Lung (tissue), 12 donors: Measurements from ENCODE around the gene CAMSAP2. TPM values are rescaled to one million over a fixed set of nuclear protein-coding genes. Genes with fewer than 3 reads are reported as not detected.

Source experiments
- ATAC-seq: fragments of 200-7000 bp; cut with Tn5 transposase; one replicate; pipeline ENCODE4 v1.9.1; 2020; ENCODE audit warnings: moderate number of reproducible peaks; ENCODE audit not compliant: insufficient read depth, low FRiP score
- DNase-seq, 3 donors: peaks; one replicate each; pipeline ENCODE4 v3.0.0-alpha.2; 2013 to 2017
- H3K27ac ChIP-seq, 2 donors: one replicate each; pipeline ENCODE4 v1.5.1; 2013; ENCODE audit warnings: mild to moderate bottlenecking in 2 of 2, moderate library complexity in 2 of 2, control low read depth in 1 of 2, inconsistent platforms in 1 of 2, low read depth in 1 of 2, low read length in 1 of 2
- H3K27me3 ChIP-seq, 3 donors: one replicate each; pipeline ENCODE4 v1.5.1; 2013; ENCODE audit warnings: low read length in 2 of 3; ENCODE audit not compliant: control insufficient read depth in 3 of 3, insufficient read depth in 3 of 3
- H3K36me3 ChIP-seq, 4 donors: one replicate each; pipeline ENCODE4 v1.5.1; 2013; ENCODE audit warnings: low read length in 4 of 4, mild to moderate bottlenecking in 1 of 4, moderate library complexity in 1 of 4; ENCODE audit not compliant: control insufficient read depth in 4 of 4, insufficient read depth in 4 of 4
- H3K4me1 ChIP-seq, 5 donors: one replicate each; pipeline ENCODE4 v1.5.1; 2013; ENCODE audit warnings: low read length in 5 of 5, mild to moderate bottlenecking in 2 of 5, moderate library complexity in 1 of 5; ENCODE audit not compliant: control insufficient read depth in 5 of 5, insufficient read depth in 5 of 5
- H3K4me3 ChIP-seq: one replicate; pipeline ENCODE4 v1.5.1; 2013; ENCODE audit warnings: mild to moderate bottlenecking, control low read depth, moderate library complexity
- H3K9ac ChIP-seq, 2 donors: one replicate each; pipeline ENCODE4 v1.5.1; 2013; ENCODE audit warnings: low read length in 2 of 2, control low read depth in 1 of 2; ENCODE audit not compliant: insufficient read depth in 1 of 2
- H3K9me3 ChIP-seq, 4 donors: one replicate each; pipeline ENCODE4 v1.5.1; 2013; ENCODE audit warnings: low read length in 3 of 4, mild to moderate bottlenecking in 1 of 4, moderate library complexity in 1 of 4; ENCODE audit not compliant: control insufficient read depth in 4 of 4, insufficient read depth in 3 of 4
- CTCF ChIP-seq: IDR thresholded peaks from 2 replicates; pipeline ENCODE4 v1.5.1; 2012; ENCODE audit warnings: mild to moderate bottlenecking; ENCODE audit errors: control extremely low read depth, extremely low read depth
- WGBS, 2 donors: extraction: QIAGEN DNeasy Blood & Tissue Kit; methylation state at CpG; one replicate each; pipeline ENCODE4 v1.1.7; 2013; 5-methylcytosine and 5-hydroxymethylcytosine counted together
- polyA plus RNA-seq, 2 donors: library from polyadenylated mRNA; stranded (reverse); fragments of 200-250 nt; gene quantifications; one replicate each; pipeline ENCODE4 v1.2.1, GENCODE V29; 2013
- total RNA-seq, 2 donors: library from RNA; depleted of rRNA in 1 of 2; stranded (reverse); fragments of >200 nt in 1 of 2; gene quantifications; one replicate each; pipeline ENCODE4 v1.2.1, GENCODE V29; 2014 to 2021
- donor health status: control.
- donor health status: control.
- donor health status: Bipolar disorder and iron deficiency.
- donor health status: healthy.
- donor health status: DM: yes; HTN: yes; CAD: no.

The CAMSAP2 gene
- total and polyA plus RNA-seq, 4 donors, result 8.0 to 51.8 (median 16.6) TPM

- DNase-seq (no peak), ATAC-seq (no peak)
- Histone ChIP-seq H3K9me3 (no peaks in the 10 kb centered on the region), H3K27ac (no peak overlapping the region), H3K36me3 (peaks cover 4 to 18% (median 9%) of the 10 kb centered on the region in 4 donors), H3K4me3 (no peak overlapping the region), H3K4me1 (peaks cover 0 to 8% (median 1%) of the 10 kb centered on the region in 5 donors), H3K9ac (no peak overlapping the region), H3K27me3 (no peaks in the 10 kb centered on the region)
- TF ChIP-seq CTCF, result no peak
- whole genome bisulfite sequencing, 2 donors, result 95 to 97% methylated on average over 5 of the region's 5 CpGs
Observed at GRCh38 chr1:200771625-200772555, 33.2 kb downstream of the CAMSAP2 start.

GRCh38 chr1:200774311-200774710 lies 35.6 kb downstream of the CAMSAP2 start:
- H3K27ac ChIP-seq, result no peak overlapping the region
- no peaks in the 10 kb centered on the region for H3K27me3 ChIP-seq
- no peak overlapping the region for H3K4me3 ChIP-seq
- H3K9ac ChIP-seq, result no peak overlapping the region
- WGBS, 2 donors, result 48 to 50% methylated on average over 2 of the region's 2 CpGs
- ATAC-seq (no peak), DNase-seq (no peak)
- H3K36me3 ChIP-seq, result peaks cover 2 to 6% (median 4%) of the 10 kb centered on the region in 4 donors
- peaks cover 0 to 15% (median 1%) of the 10 kb centered on the region in 5 donors for H3K4me1 ChIP-seq
- no peaks in the 10 kb centered on the region for H3K9me3 ChIP-seq
- no peak for TF ChIP-seq CTCF

- Histone ChIP-seq H3K27ac (no peak overlapping the region), H3K9me3 (no peaks in the 10 kb centered on the region), H3K27me3 (no peaks in the 10 kb centered on the region), H3K4me3 (no peak overlapping the region), H3K36me3 (peaks cover 0 to 4% (median 1%) of the 10 kb centered on the region in 4 donors), H3K4me1 (peaks cover 0 to 17% (median 1%) of the 10 kb centered on the region in 5 donors), H3K9ac (no peak overlapping the region)
- no peak for TF ChIP-seq CTCF
- WGBS, 2 donors, result 69 to 75% methylated on average over 2 of the region's 2 CpGs
- DNase-seq (no peak), ATAC-seq (no peak)
Observed at GRCh38 chr1:200774735-200775444, 36.2 kb downstream of the CAMSAP2 start.
